ENCODE measurements around the gene SLC39A6. TPM values are rescaled to one million over a fixed set of nuclear protein-coding genes. Genes with fewer than 3 reads are reported as not detected.

Gene SLC39A6
- total RNA-seq, 1 donor from 2014 or later = 28.9 TPM

- no peak overlapping the region for H3K27ac ChIP-seq
- intact Hi-C loops (cut with DNase I) = no loop called here
- no peak overlapping the region for H3K4me3 ChIP-seq
- H3K4me1 ChIP-seq = peaks cover 18% of the 10 kb centered on the region
- H3K9me3 ChIP-seq = no peaks in the 10 kb centered on the region
- DNase-seq (no peak), ATAC-seq (no peak)
- H3K36me3 ChIP-seq = peaks cover 56% of the 10 kb centered on the region
- no peak for TF ChIP-seq CTCF (IDR thresholded peaks at IDR 0.05)
- no peaks in the 10 kb centered on the region for H3K27me3 ChIP-seq (ENCODE audit: low read depth)
Observed at GRCh38 chr18:36135264-36135663, 6.1 kb upstream of the SLC39A6 start.

GRCh38 chr18:36132756-36133155 is 3.6 kb upstream of the SLC39A6 start:
- peaks cover 25% of the 10 kb centered on the region for H3K4me1 ChIP-seq
- H3K9me3 ChIP-seq = no peaks in the 10 kb centered on the region
- no peak overlapping the region for H3K4me3 ChIP-seq
- H3K27me3 ChIP-seq (ENCODE audit: low read depth) = no peaks in the 10 kb centered on the region
- DNase-seq = no peak
- H3K27ac ChIP-seq = no peak overlapping the region
- ATAC-seq = no peak
- intact Hi-C loops (cut with DNase I) = no loop called here
- TF ChIP-seq CTCF (IDR thresholded peaks at IDR 0.05) = no peak
- peaks cover 31% of the 10 kb centered on the region for H3K36me3 ChIP-seq

GRCh38 chr18:36131692-36132483 is 2.7 kb upstream of the SLC39A6 start:
- no peak for DNase-seq
- intact Hi-C loops (cut with DNase I) = no loop called here
- Histone ChIP-seq H3K27me3 (ENCODE audit: low read depth) (no peaks in the 10 kb centered on the region), H3K27ac (no peak overlapping the region), H3K4me1 (peaks cover 26% of the 10 kb centered on the region), H3K4me3 (peak overlapping the region; percentile 97), H3K36me3 (peaks cover 22% of the 10 kb centered on the region), H3K9me3 (no peaks in the 10 kb centered on the region)
- ATAC-seq = no peak
- TF ChIP-seq CTCF (IDR thresholded peaks at IDR 0.05) = no peak

GRCh38 chr18:36130883-36131653 is 1.9 kb upstream of the SLC39A6 start:
- H3K27ac ChIP-seq = no peak overlapping the region
- DNase-seq (no peak), ATAC-seq (no peak)
- intact Hi-C loops (cut with DNase I) = no loop called here
- H3K4me1 ChIP-seq = peaks cover 26% of the 10 kb centered on the region
- H3K27me3 ChIP-seq (ENCODE audit: low read depth) = no peaks in the 10 kb centered on the region
- peaks cover 15% of the 10 kb centered on the region for H3K36me3 ChIP-seq
- H3K9me3 ChIP-seq = no peaks in the 10 kb centered on the region
- H3K4me3 ChIP-seq = peak overlapping the region; percentile 97
- no peak for TF ChIP-seq CTCF (IDR thresholded peaks at IDR 0.05)

GRCh38 chr18:36130039-36130831 is 1.1 kb upstream of the SLC39A6 start:
- peak overlapping the region; percentile 98 for H3K27ac ChIP-seq
- H3K4me1 ChIP-seq = peaks cover 26% of the 10 kb centered on the region
- H3K27me3 ChIP-seq (ENCODE audit: low read depth) = no peaks in the 10 kb centered on the region
- ATAC-seq = peak; percentile 20 to 25
- H3K36me3 ChIP-seq = peaks cover 15% of the 10 kb centered on the region
- H3K9me3 ChIP-seq = no peaks in the 10 kb centered on the region
- intact Hi-C loops (cut with DNase I) = no loop called here
- no peak for DNase-seq
- no peak for TF ChIP-seq CTCF (IDR thresholded peaks at IDR 0.05)
- H3K4me3 ChIP-seq = peak overlapping the region; percentile 97
